Measurements from ENCODE around the gene NCKAP1.
"Not testable (repeated sequence)": the region's sequence is repeated elsewhere in the genome, so short reads cannot be mapped to it uniquely, and the experiment has no call there.

Gene NCKAP1

GRCh38 chr2:182904844-182905243 is 133.4 kb downstream of the NCKAP1 start:
- no peak for DNase-seq

- no peak for DNase-seq
These were observed 134.7 kb downstream of the NCKAP1 start for GRCh38 chr2:182903566-182903965.

- no peak for DNase-seq
These were observed 136.5 kb downstream of the NCKAP1 start for GRCh38 chr2:182901748-182902147.

- no peak for DNase-seq
These were observed 139.5 kb downstream of the NCKAP1 start for GRCh38 chr2:182898718-182899117.

- no peak for DNase-seq
These were observed 141.1 kb downstream of the NCKAP1 start for GRCh38 chr2:182897137-182897536.

- DNase-seq = no peak
These were observed 142.5 kb downstream of the NCKAP1 start for GRCh38 chr2:182895798-182896197.

GRCh38 chr2:182895169-182895568 is 143.1 kb downstream of the NCKAP1 start:
- no peak for DNase-seq

GRCh38 chr2:182894174-182894573 is 144.1 kb downstream of the NCKAP1 start:
- DNase-seq = no peak

GRCh38 chr2:182893666-182894065 is 144.6 kb downstream of the NCKAP1 start:
- no peak for DNase-seq

- DNase-seq = not testable (repeated sequence)
These were observed 145.2 kb downstream of the NCKAP1 start for GRCh38 chr2:182893035-182893434.

- no peak for DNase-seq
These were observed 146.6 kb downstream of the NCKAP1 start for GRCh38 chr2:182891611-182892010.

GRCh38 chr2:182890773-182891378 is 147.4 kb downstream of the NCKAP1 start:
- no peak for DNase-seq

- no peak for DNase-seq
These were observed 148.0 kb downstream of the NCKAP1 start for GRCh38 chr2:182890305-182890704.

- DNase-seq = no peak
These were observed 150.4 kb downstream of the NCKAP1 start for GRCh38 chr2:182887753-182888415.

- DNase-seq = no peak
These were observed 151.2 kb downstream of the NCKAP1 start for GRCh38 chr2:182887093-182887492.

GRCh38 chr2:182885771-182886170 is 152.5 kb downstream of the NCKAP1 start:
- DNase-seq = no peak

GRCh38 chr2:182883451-182883850 is 154.8 kb downstream of the NCKAP1 start:
- no peak for DNase-seq

GRCh38 chr2:182880100-182880499 is 158.2 kb downstream of the NCKAP1 start:
- DNase-seq = not testable (repeated sequence)

GRCh38 chr2:182876653-182877052 is 161.6 kb downstream of the NCKAP1 start:
- not testable (repeated sequence) for DNase-seq

GRCh38 chr2:182870227-182870626 is 168.0 kb downstream of the NCKAP1 start:
- no peak for DNase-seq

- no peak for DNase-seq
These were observed 170.0 kb downstream of the NCKAP1 start for GRCh38 chr2:182868054-182868796.

GRCh38 chr2:182867426-182868053 is 170.7 kb downstream of the NCKAP1 start:
- no peak for DNase-seq

Measured in stimulated activated naive CD4-positive, alpha-beta T cell (primary cell).